ENCODE measurements around the gene ADAMTSL5. TPM values are rescaled to one million over a fixed set of nuclear protein-coding genes. Genes with fewer than 3 reads are reported as not detected.
A peak's percentile ranks its signal among the peaks of the same experiment; 100 is the strongest.

ADAMTSL5 gene
- total and polyA plus RNA-seq, 2 of the 13 experiments (the other 11 are each of a cell fraction or from before 2014, with no cell fraction given): 0.60 to 2.7 TPM

- peak; percentile 61; the same call in 1 of the 2 replicates for TF ChIP-seq KLF12 (CRISPR knock-in tag; IDR thresholded peaks at IDR 0.05; ENCODE audit: borderline replicate concordance)
- peak; percentile 92 for TF ChIP-seq SP4 (CRISPR knock-in tag; IDR thresholded peaks at IDR 0.05)
- TF ChIP-seq MXD1 (CRISPR knock-in tag; IDR thresholded peaks at IDR 0.05): no peak; the same call in 1 of the 2 replicates
- TF ChIP-seq PAF1 (CRISPR knock-in tag; IDR thresholded peaks at IDR 0.05): no peak
- no peak for TF ChIP-seq ZNF12 (CRISPR knock-in tag; IDR thresholded peaks at IDR 0.05)
- TF ChIP-seq ZNF530 (CRISPR knock-in tag; IDR thresholded peaks at IDR 0.05; ENCODE audit: low read depth): no peak
- TF ChIP-seq NFE2 (CRISPR knock-in tag; IDR thresholded peaks at IDR 0.05): no peak
- peak; percentile 25 for TF ChIP-seq DRAP1 (CRISPR knock-in tag; IDR thresholded peaks at IDR 0.05)
- no peak for TF ChIP-seq MAFG (CRISPR knock-in tag; IDR thresholded peaks at IDR 0.05)
- TF ChIP-seq, protein P1, sequence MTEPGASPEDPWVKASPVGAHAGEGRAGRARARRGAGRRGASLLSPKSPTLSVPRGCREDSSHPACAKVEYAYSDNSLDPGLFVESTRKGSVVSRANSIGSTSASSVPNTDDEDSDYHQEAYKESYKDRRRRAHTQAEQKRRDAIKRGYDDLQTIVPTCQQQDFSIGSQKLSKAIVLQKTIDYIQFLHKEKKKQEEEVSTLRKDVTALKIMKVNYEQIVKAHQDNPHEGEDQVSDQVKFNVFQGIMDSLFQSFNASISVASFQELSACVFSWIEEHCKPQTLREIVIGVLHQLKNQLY (CRISPR knock-in tag; IDR thresholded peaks at IDR 0.05): peak; percentile 14; the same call in 1 of the 2 replicates
- no peak for TF ChIP-seq ZNF343 (CRISPR knock-in tag; IDR thresholded peaks at IDR 0.05)
- TF ChIP-seq NFKB2 (CRISPR knock-in tag; IDR thresholded peaks at IDR 0.05; ENCODE audit: borderline replicate concordance): no peak; the same call in 1 of the 2 replicates
- 0 out of 2 replicates have a peak, but pooled peaks have one; percentile 54 for TF ChIP-seq ZNF24 (IDR thresholded peaks at IDR 0.05)
- TF ChIP-seq HOXA3 (CRISPR knock-in tag; IDR thresholded peaks at IDR 0.05): peak; percentile 54; the same call in 1 of the 2 replicates
- TF ChIP-seq, protein P2, sequence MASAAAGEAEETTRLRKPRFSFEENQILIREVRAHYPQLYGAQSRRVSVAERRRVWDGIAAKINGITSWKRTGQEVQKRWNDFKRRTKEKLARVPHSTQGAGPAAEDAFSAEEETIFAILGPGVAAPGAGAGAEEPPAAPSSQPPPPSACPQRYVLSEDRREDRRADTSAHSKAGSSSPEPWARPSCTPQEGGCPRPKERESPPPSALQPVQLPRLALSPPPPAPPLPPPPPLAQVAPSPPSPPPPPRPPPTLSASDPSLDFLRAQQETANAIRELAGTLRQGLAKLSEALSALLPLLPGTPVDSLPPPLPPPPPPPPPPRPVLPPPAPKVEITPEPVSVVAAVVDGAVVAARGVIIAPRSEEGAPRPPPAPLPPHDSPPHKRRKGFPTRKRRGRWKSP (CRISPR knock-in tag; IDR thresholded peaks at IDR 0.05): 0 out of 2 replicates have a peak, but pooled peaks have one; percentile 33
- peak; percentile 77; the same call in 1 of the 2 replicates for TF ChIP-seq NCOR1 (IDR thresholded peaks at IDR 0.05; ENCODE audit: borderline replicate concordance, low read length)
- TF ChIP-seq HHEX (CRISPR knock-in tag; IDR thresholded peaks at IDR 0.05): no peak
- peak; percentile 37; the same call in 1 of the 2 replicates for TF ChIP-seq ZNF329 (CRISPR knock-in tag; IDR thresholded peaks at IDR 0.05; ENCODE audit: low read depth)
- TF ChIP-seq, protein P3, sequence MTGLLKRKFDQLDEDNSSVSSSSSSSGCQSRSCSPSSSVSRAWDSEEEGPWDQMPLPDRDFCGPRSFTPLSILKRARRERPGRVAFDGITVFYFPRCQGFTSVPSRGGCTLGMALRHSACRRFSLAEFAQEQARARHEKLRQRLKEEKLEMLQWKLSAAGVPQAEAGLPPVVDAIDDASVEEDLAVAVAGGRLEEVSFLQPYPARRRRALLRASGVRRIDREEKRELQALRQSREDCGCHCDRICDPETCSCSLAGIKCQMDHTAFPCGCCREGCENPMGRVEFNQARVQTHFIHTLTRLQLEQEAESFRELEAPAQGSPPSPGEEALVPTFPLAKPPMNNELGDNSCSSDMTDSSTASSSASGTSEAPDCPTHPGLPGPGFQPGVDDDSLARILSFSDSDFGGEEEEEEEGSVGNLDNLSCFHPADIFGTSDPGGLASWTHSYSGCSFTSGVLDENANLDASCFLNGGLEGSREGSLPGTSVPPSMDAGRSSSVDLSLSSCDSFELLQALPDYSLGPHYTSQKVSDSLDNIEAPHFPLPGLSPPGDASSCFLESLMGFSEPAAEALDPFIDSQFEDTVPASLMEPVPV (CRISPR knock-in tag; IDR thresholded peaks at IDR 0.05): peak; percentile 22; the same call in 1 of the 2 replicates
- TF ChIP-seq ZNF740 (CRISPR knock-in tag; IDR thresholded peaks at IDR 0.05): no peak
- no peak; the same call in 1 of the 2 replicates for TF ChIP-seq ZNF607 (CRISPR knock-in tag; IDR thresholded peaks at IDR 0.05; ENCODE audit: borderline replicate concordance)
- TF ChIP-seq TFE3 (CRISPR knock-in tag; IDR thresholded peaks at IDR 0.05): peak; percentile 89
- TF ChIP-seq MTERF4 (CRISPR knock-in tag; IDR thresholded peaks at IDR 0.05): peak; percentile 78; the same call in 1 of the 2 replicates
Measured at GRCh38 chr19:1478934-1479707, 33.7 kb downstream of the ADAMTSL5 start, which contains the start of gene C19orf25 (continued).

All from HepG2 (cell line).